NCI-H2107 treated with DMSO at 0.1 percent for 48 hours (cell line): ENCODE measurements around the gene GABRB2.
"Not testable (repeated sequence)": the region's sequence is repeated elsewhere in the genome, so short reads cannot be mapped to it uniquely, and the experiment has no call there.

Experiments
- DNase-seq: peaks from one replicate; lab custom pipeline; 2025; ENCODE audit not compliant: unreplicated experiment; lab: John Stamatoyannopoulos, UW

GABRB2 gene

DNA sequence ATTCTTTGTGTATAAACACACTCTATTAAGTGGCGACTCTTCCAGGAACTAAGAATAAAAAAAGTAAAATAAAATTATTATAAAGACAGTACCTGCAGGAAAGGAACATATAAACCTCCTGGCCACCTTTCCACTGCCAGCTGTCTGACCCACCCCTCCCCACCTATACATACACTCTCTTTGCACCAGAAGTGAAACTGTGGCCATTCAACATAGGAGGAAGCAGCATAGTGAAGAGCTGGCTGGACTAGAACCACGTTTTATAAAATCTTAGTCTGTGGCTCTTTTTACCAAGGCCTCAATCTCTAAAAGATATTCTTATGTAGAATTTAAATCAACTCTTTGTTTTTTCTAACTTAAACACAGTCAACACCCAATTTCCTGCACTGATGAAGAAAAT is 289.6 kb downstream of the GABRB2 start:
- DNase-seq, result no peak

DNA sequence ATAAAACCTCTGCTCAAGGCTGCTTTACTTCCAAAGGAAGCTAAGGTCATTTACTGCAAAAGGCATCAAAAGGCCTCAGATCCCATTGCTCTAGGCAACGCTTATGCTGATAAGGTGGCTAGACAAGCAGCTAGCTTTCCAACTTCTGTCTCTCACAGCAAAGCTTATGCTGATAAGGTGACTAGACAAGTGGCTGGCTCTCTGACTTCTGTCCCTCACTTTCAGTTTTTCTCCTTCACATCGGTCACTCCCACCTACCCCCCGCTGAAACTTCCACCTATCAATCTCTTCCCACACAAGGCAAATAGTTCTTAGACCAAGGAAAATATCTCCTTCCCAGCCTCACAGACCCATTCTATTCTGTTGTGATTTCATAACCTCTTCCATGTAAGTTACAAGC is 293.6 kb downstream of the GABRB2 start:
- DNase-seq, result not testable (repeated sequence)

DNA sequence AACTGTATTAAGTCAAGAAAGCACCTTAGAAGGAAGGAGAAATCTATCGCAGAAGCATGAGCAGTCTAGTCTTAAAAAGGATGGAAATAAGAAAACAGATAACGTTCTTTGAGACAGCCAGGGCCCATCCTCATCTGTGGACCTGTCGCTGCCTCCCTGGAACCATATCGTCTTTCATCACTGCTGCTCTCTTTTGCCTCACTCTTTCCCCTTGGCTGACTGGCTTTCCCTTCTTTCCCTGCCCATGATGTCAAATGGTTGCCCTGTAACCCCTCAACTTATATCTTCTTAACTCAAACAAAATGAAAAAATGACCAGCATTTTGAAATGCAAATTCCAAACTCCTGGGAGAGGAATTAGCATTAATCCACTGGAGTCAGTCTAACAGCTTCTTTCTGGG is 299.8 kb downstream of the GABRB2 start:
- no peak for DNase-seq

DNA sequence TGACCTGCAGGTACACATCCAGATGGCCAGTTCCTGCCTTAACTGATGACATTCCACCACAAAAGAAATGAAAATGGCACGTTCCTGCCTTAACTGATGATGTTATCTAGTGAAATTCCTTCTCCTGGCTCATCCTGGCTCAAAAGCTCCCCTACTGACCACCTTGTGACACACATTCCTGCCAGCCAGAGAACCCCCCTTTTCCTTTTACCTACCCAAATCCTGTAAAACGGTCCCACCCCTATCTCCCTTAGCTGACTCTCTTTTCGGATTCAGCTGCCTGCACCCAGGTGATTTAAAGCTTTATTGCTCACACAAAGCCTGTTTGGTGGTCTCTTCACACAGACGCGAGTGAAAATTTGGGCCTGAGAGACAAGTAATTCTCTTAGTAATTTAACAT is 300.7 kb downstream of the GABRB2 start:
- DNase-seq, result not testable (repeated sequence)
